ENCODE data around the gene ZRANB1. TPM values are rescaled to one million over a fixed set of nuclear protein-coding genes. Genes with fewer than 3 reads are reported as not detected.

The ZRANB1 gene
- total and polyA plus RNA-seq, 2 experiments from 2014 or later: 4.2 to 26.7 TPM

- ATAC-seq (no peak), DNase-seq (ENCODE audit: low spot score) (no peak)
- H3K27me3 ChIP-seq (ENCODE audit: insufficient read depth): no peaks in the 10 kb centered on the region
- H3K4me1 Mint-ChIP-seq: peaks cover 88% of the 10 kb centered on the region
- no peak overlapping the region for H2AFZ ChIP-seq
- H3K4me3 ChIP-seq: no peak overlapping the region
- peaks cover 73% of the 10 kb centered on the region for H4K20me1 ChIP-seq (replicated peaks; ENCODE audit: insufficient read depth)
- no peaks in the 10 kb centered on the region for H3K9me2 ChIP-seq (ENCODE audit: insufficient read depth)
- peak overlapping the region; percentile 57 for H3K27ac Mint-ChIP-seq
- no peak overlapping the region for H3K4me3 Mint-ChIP-seq
- no peaks in the 10 kb centered on the region for H3K9me3 Mint-ChIP-seq
- H3K27ac ChIP-seq (ENCODE audit: low read depth): peak overlapping the region; percentile 4; the same call in 1 of the 2 replicates
- peaks cover 90% of the 10 kb centered on the region for H3K36me3 Mint-ChIP-seq (ENCODE audit: low read depth)
- no peak for TF ChIP-seq POLR2AphosphoS5 (IDR thresholded peaks at IDR 0.05; ENCODE audit: low read depth)
- no peak for TF ChIP-seq ETS1 (IDR thresholded peaks at IDR 0.05)
- TF ChIP-seq, protein P1, sequence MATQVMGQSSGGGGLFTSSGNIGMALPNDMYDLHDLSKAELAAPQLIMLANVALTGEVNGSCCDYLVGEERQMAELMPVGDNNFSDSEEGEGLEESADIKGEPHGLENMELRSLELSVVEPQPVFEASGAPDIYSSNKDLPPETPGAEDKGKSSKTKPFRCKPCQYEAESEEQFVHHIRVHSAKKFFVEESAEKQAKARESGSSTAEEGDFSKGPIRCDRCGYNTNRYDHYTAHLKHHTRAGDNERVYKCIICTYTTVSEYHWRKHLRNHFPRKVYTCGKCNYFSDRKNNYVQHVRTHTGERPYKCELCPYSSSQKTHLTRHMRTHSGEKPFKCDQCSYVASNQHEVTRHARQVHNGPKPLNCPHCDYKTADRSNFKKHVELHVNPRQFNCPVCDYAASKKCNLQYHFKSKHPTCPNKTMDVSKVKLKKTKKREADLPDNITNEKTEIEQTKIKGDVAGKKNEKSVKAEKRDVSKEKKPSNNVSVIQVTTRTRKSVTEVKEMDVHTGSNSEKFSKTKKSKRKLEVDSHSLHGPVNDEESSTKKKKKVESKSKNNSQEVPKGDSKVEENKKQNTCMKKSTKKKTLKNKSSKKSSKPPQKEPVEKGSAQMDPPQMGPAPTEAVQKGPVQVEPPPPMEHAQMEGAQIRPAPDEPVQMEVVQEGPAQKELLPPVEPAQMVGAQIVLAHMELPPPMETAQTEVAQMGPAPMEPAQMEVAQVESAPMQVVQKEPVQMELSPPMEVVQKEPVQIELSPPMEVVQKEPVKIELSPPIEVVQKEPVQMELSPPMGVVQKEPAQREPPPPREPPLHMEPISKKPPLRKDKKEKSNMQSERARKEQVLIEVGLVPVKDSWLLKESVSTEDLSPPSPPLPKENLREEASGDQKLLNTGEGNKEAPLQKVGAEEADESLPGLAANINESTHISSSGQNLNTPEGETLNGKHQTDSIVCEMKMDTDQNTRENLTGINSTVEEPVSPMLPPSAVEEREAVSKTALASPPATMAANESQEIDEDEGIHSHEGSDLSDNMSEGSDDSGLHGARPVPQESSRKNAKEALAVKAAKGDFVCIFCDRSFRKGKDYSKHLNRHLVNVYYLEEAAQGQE (IDR thresholded peaks at IDR 0.05; ENCODE audit: unreplicated experiment): no peak
- TF ChIP-seq ZNF114 (CRISPR knock-in tag; IDR thresholded peaks at IDR 0.05): no peak
- TF ChIP-seq EZH2 (IDR thresholded peaks at IDR 0.05; ENCODE audit: low read depth, unreplicated experiment): no peak
- TF ChIP-seq STAT1 (IDR thresholded peaks at IDR 0.05; ENCODE audit: unreplicated experiment): no peak
- no peak for TF ChIP-seq ZNF331 (CRISPR knock-in tag; IDR thresholded peaks at IDR 0.05; ENCODE audit: low read depth)
- TF ChIP-seq, protein P2, sequence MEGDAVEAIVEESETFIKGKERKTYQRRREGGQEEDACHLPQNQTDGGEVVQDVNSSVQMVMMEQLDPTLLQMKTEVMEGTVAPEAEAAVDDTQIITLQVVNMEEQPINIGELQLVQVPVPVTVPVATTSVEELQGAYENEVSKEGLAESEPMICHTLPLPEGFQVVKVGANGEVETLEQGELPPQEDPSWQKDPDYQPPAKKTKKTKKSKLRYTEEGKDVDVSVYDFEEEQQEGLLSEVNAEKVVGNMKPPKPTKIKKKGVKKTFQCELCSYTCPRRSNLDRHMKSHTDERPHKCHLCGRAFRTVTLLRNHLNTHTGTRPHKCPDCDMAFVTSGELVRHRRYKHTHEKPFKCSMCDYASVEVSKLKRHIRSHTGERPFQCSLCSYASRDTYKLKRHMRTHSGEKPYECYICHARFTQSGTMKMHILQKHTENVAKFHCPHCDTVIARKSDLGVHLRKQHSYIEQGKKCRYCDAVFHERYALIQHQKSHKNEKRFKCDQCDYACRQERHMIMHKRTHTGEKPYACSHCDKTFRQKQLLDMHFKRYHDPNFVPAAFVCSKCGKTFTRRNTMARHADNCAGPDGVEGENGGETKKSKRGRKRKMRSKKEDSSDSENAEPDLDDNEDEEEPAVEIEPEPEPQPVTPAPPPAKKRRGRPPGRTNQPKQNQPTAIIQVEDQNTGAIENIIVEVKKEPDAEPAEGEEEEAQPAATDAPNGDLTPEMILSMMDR (conservative IDR thresholded peaks at IDR 0.05; ENCODE audit: low read depth in 2 of 2): no peak
- TF ChIP-seq ZNF462 (CRISPR knock-in tag; IDR thresholded peaks at IDR 0.05): no peak
- no peak for TF ChIP-seq JUNB (IDR thresholded peaks at IDR 0.05; ENCODE audit: unreplicated experiment)
- no peaks in the 10 kb centered on the region for H3K36me3 ChIP-seq (ENCODE audit: insufficient read depth)
- H3K27me3 Mint-ChIP-seq (ENCODE audit: insufficient read depth, low read depth, poor library complexity): peaks cover 52% of the 10 kb centered on the region
- H3F3A ChIP-seq (replicated peaks; ENCODE audit: low read depth): peaks cover 4% of the 10 kb centered on the region
- H3K4me2 ChIP-seq: no peak overlapping the region
- H3K4me1 ChIP-seq (ENCODE audit: insufficient read depth): peaks cover 70% of the 10 kb centered on the region
- peaks cover 100% of the 10 kb centered on the region for H3K79me2 ChIP-seq (replicated peaks; ENCODE audit: insufficient read depth)
These were observed 92.8 kb downstream of the ZRANB1 start for GRCh38 chr10:125034675-125035074.
